GM12878 (cell line): ENCODE measurements around the gene PCDHA2. TPM values are rescaled to one million over a fixed set of nuclear protein-coding genes. Genes with fewer than 3 reads are reported as not detected.

Experiments used
- ATAC-seq: fragments of 200-7000 bp; cut with Tn5 transposase; 3 replicates; pipeline ENCODE4 v1.9.1; 2020; ENCODE audit warnings: mild to moderate bottlenecking, moderate library complexity
- Bru-seq: library from RNA; stranded (reverse); fragments of 400-500 nt; gene quantifications from one replicate; lab custom pipeline; 2021; lab: Mats Ljungman, UMichigan
- BruChase-seq, 2 experiments: library from RNA; stranded (reverse); fragments of 400-500 nt; gene quantifications; one replicate each; lab custom pipeline; 2021; lab: Mats Ljungman, UMichigan
- BruUV-seq: library from RNA; stranded (reverse); fragments of 400-500 nt; replicated peaks from 2 replicates; lab custom pipeline; 2021; lab: Mats Ljungman, UMichigan
- CTCF ChIA-PET: fragments of 300-600 bp; sonication (Branson Sonifier 250); formaldehyde crosslinking; extraction: SDS; loops from one replicate; lab custom pipeline; 2021; ENCODE audit warnings: inconsistent platforms; lab: Yijun Ruan, JAX
- POLR2A ChIA-PET: fragments of 350-600 bp; formaldehyde crosslinking; extraction: SDS; loops from one replicate; lab custom pipeline; 2021; ENCODE audit warnings: inconsistent platforms; lab: Charles Lee
- RAD21 ChIA-PET: fragments of 300-600 bp; sonication (Branson Sonifier 250); formaldehyde crosslinking; loops from one replicate; lab custom pipeline; 2023; ENCODE audit warnings: antibody characterized with exemption; ENCODE audit not compliant: unreplicated experiment; lab: Charles Lee
- SMC1A ChIA-PET: fragments of 300-600 bp; sonication (Branson Sonifier 250); formaldehyde crosslinking; loops from one replicate; lab custom pipeline; 2023; ENCODE audit not compliant: unreplicated experiment, uncharacterized antibody; lab: Charles Lee
- DNase-seq: peaks from one replicate; pipeline ENCODE4 v3.0.0-alpha.2; 2011; ENCODE audit warnings: low read depth, low spot score
- FAIRE-seq: peaks from 3 replicates; lab custom pipeline; 2011; peaks lifted over from hg19 to GRCh38; lab: Jason Lieb, UNC
- H2AFZ ChIP-seq: 2 replicates; pipeline ENCODE4 v1.6.0; 2011; ENCODE audit warnings: low read depth, low read length, control low read depth; ENCODE audit not compliant: control insufficient read depth
- H3K27ac ChIP-seq: 2 replicates; pipeline ENCODE4 v1.5.1; 2011; ENCODE audit warnings: control low read depth; ENCODE audit not compliant: control insufficient read depth, insufficient read depth
- H3K27me3 ChIP-seq, 2 experiments: replicated peaks in 1 of 2; 2 replicates each; pipeline versions ENCODE4 v1.6.0 to v1.6.1; 2011; ENCODE audit warnings: low read length in 1 of 2; ENCODE audit not compliant: control insufficient read depth in 2 of 2, insufficient read depth in 2 of 2
- H3K36me3 ChIP-seq, 2 experiments: 2 replicates each; pipeline ENCODE4 v1.5.1; 2011; ENCODE audit warnings: low read length in 1 of 2; ENCODE audit not compliant: control insufficient read depth in 2 of 2, insufficient read depth in 2 of 2
- H3K4me1 ChIP-seq: 2 replicates; pipeline ENCODE4 v1.6.1; 2011; ENCODE audit warnings: mild to moderate bottlenecking, low read length, moderate library complexity, mixed read lengths; ENCODE audit not compliant: control insufficient read depth, insufficient read depth
- H3K4me2 ChIP-seq: 2 replicates; pipeline ENCODE4 v1.6.0; 2011; ENCODE audit warnings: control low read depth; ENCODE audit not compliant: control insufficient read depth, insufficient read depth
- H3K4me3 ChIP-seq: fragments of 200-600 bp; sonication (generic); 2 replicates; pipeline ENCODE4 v1.5.1; 2016
- H3K79me2 ChIP-seq: 2 replicates; pipeline ENCODE4 v1.6.0; 2011; ENCODE audit warnings: low read length; ENCODE audit not compliant: control insufficient read depth, insufficient read depth
- H3K9ac ChIP-seq: 2 replicates; pipeline ENCODE4 v1.8.0; 2011; ENCODE audit warnings: low read length, control low read depth, mixed read lengths; ENCODE audit not compliant: control insufficient read depth, insufficient read depth
- H3K9me3 ChIP-seq: replicated peaks from 3 replicates; pipeline ENCODE4 v1.5.1; 2011; ENCODE audit warnings: mild to moderate bottlenecking, low read length; ENCODE audit not compliant: control insufficient read depth, insufficient read depth
- H4K20me1 ChIP-seq: 2 replicates; pipeline ENCODE4 v1.6.0; 2011; ENCODE audit not compliant: control insufficient read depth, insufficient read depth
- CBX3 ChIP-seq: fragments of 200-600 bp; sonication (generic); IDR thresholded peaks from 2 replicates; pipeline ENCODE4 v1.6.1; 2016; ENCODE audit warnings: low read depth, borderline replicate concordance
- CBX5 ChIP-seq: sonication (generic); IDR thresholded peaks from 2 replicates; pipeline ENCODE4 v1.6.1; 2016; ENCODE audit warnings: low read depth, moderate library complexity, mild to moderate bottlenecking, inconsistent platforms
- CHD4 ChIP-seq: fragments of 200-600 bp; sonication (generic); IDR thresholded peaks from 2 replicates; pipeline ENCODE4 v1.6.1; 2016; ENCODE audit warnings: mild to moderate bottlenecking
- CTCF ChIP-seq, 3 experiments: IDR thresholded peaks in 2 of 3; conservative IDR thresholded peaks in 1 of 3; 2 replicates each; pipeline ENCODE4 v1.5.1; 2011; ENCODE audit warnings: low read depth in 3 of 3, low read length in 3 of 3, mild to moderate bottlenecking in 3 of 3, control low read depth in 2 of 3, moderate library complexity in 2 of 3, inconsistent platforms in 1 of 3, mixed read lengths in 1 of 3; ENCODE audit not compliant: control insufficient read depth in 2 of 3, insufficient read depth in 1 of 3; ENCODE audit errors: extremely low read depth in 1 of 3
- ESRRA ChIP-seq: IDR thresholded peaks from 2 replicates; pipeline ENCODE4 v1.6.1; 2012; ENCODE audit warnings: mild to moderate bottlenecking, low read length, improper control_type of control experiment
- HDGF ChIP-seq: fragments of 450-650 bp; IDR thresholded peaks from 2 replicates; pipeline ENCODE4 v1.6.1; 2016; ENCODE audit warnings: antibody characterized with exemption
- KDM1A ChIP-seq: fragments of 200-600 bp; sonication (generic); IDR thresholded peaks from 2 replicates; pipeline ENCODE4 v1.6.1; 2016; ENCODE audit warnings: borderline replicate concordance
- NFIC ChIP-seq: IDR thresholded peaks from 2 replicates; pipeline ENCODE4 v1.6.1; 2012; ENCODE audit warnings: low read depth, mild to moderate bottlenecking, inconsistent platforms, low read length, moderate library complexity
- PKNOX1 ChIP-seq: fragments of 450-650 bp; IDR thresholded peaks from 2 replicates; pipeline ENCODE4 v1.6.1; 2016; ENCODE audit warnings: mild to moderate bottlenecking
- RB1 ChIP-seq: fragments of 450-650 bp; formaldehyde crosslinking; IDR thresholded peaks from 2 replicates; pipeline ENCODE4 v1.6.1; 2017; ENCODE audit warnings: mild to moderate bottlenecking, borderline replicate concordance
- SPI1 ChIP-seq: IDR thresholded peaks from 2 replicates; pipeline ENCODE4 v1.6.1; 2011; ENCODE audit warnings: low read depth, mild to moderate bottlenecking, low read length, moderate library complexity, borderline replicate concordance; ENCODE audit not compliant: insufficient read depth
- TCF3 ChIP-seq: IDR thresholded peaks from 2 replicates; pipeline ENCODE4 v1.6.1; 2012; ENCODE audit warnings: low read depth, mild to moderate bottlenecking, low read length, borderline replicate concordance; ENCODE audit not compliant: insufficient read depth
- YY1 ChIP-seq: IDR thresholded peaks from 2 replicates; pipeline ENCODE4 v1.6.1; 2011; ENCODE audit warnings: low read depth, mild to moderate bottlenecking, low read length
- ZBED1 ChIP-seq: IDR thresholded peaks from 2 replicates; pipeline ENCODE4 v1.6.1; 2016; ENCODE audit warnings: borderline replicate concordance
- ZNF207 ChIP-seq: fragments of 450-650 bp; IDR thresholded peaks from 2 replicates; pipeline ENCODE4 v1.6.1; 2014; ENCODE audit warnings: antibody characterized with exemption, mild to moderate bottlenecking, borderline replicate concordance
- WGBS: methylation state at CpG from one replicate; pipeline ENCODE4 v1.1.6; 2016; ENCODE audit warnings: low lambda C conversion rate; ENCODE audit not compliant: insufficient replicate concordance, insufficient coverage; ENCODE audit errors: missing lambda C conversion rate; 5-methylcytosine and 5-hydroxymethylcytosine counted together
- in situ Hi-C: fragments of 300-500 bp; cut with MboI; formaldehyde crosslinking; loops from 9 replicates; pipeline ENCODE4 v1.14.3; 2018; ENCODE audit warnings: mixed read lengths
- intact Hi-C: fragments of 100-400 bp; cut with micrococcal nuclease; formaldehyde crosslinking; loops from one replicate; pipeline ENCODE4 v1.14.2; 2022; ENCODE audit not compliant: unreplicated experiment
- long read RNA-seq, 2 experiments: library from polyadenylated mRNA; unstranded; transcript quantifications; one replicate each; pipeline ENCODE4 v2.0.0, GENCODE V29; 2019 to 2020
- polyA minus RNA-seq, 3 experiments: library from RNA; depleted of rRNA, polyadenylated mRNA; stranded (reverse); fragments of >200 nt; gene quantifications; 2 replicates each; pipeline ENCODE4 v1.2.3, GENCODE V29; 2011
- polyA plus RNA-seq, 11 experiments: library from polyadenylated mRNA; depleted of rRNA in 4 of 11; unstranded in 6 of 11; stranded (reverse) in 5 of 11; fragments of >200 nt; fragmentation: Nextera tagmentation in 4 of 11; fragmentation: Illumina TruSeq in 1 of 11; extraction: Ambion mirVana in 4 of 11; extraction: Trizol in 1 of 11; gene quantifications; 1 replicate in 1 of 11; 2 replicates in 10 of 11; pipeline versions ENCODE4 v1.2.1 to v1.2.3, GENCODE V29; 2011 to 2016; ENCODE audit warnings: inconsistent platforms in 2 of 11, missing spikeins in 2 of 11, low read depth in 1 of 11
- total RNA-seq, 4 experiments: library from RNA; depleted of rRNA in 3 of 4; stranded (reverse); fragments of >200 nt in 3 of 4; fragmentation: Illumina TruSeq in 1 of 4; extraction: Trizol in 1 of 4; gene quantifications; 2 replicates each; pipeline versions ENCODE4 v1.2.1 to v1.2.3, GENCODE V29; 2013 to 2021
- TF ChIP-seq, protein P1 (sequence below): fragments of 450-650 bp; IDR thresholded peaks from 2 replicates; pipeline ENCODE4 v1.6.1; 2017; ENCODE audit warnings: antibody characterized with exemption, mild to moderate bottlenecking, moderate library complexity

PCDHA2 gene
- not detected in 2 replicates for total RNA-seq (2013; cell fraction: nucleolus; rRNA removed)
- total RNA-seq (2014; rRNA removed) (0.06 TPM in 1 of 2 replicates, not detected in the other), total RNA-seq (2014; rRNA removed; fragmentation: Illumina TruSeq; extraction: Trizol) (not detected in 2 replicates), total RNA-seq (2021) (not detected in 2 replicates), polyA plus RNA-seq (2011; rRNA removed) (not detected in 2 replicates), polyA plus RNA-seq (2014; fragmentation: Illumina TruSeq; extraction: Trizol) (not detected in 2 replicates), polyA plus RNA-seq (2014; fragmentation: Nextera tagmentation; extraction: Ambion mirVana) (not detected), polyA plus RNA-seq (2014; rRNA removed) (not detected in 2 replicates), polyA plus RNA-seq (2016; fragmentation: Nextera tagmentation; extraction: Ambion mirVana) (under 1 TPM in 1 of 2 experiments, not detected in 1; 0.04 TPM), polyA minus RNA-seq (2011; rRNA and poly(A)+ RNA removed) (not detected in 2 replicates), Bru-seq, nascent RNA (not detected), BruChase-seq, experiment 1, labeled RNA remaining after a 6-hour chase (not detected), BruChase-seq, experiment 2, labeled RNA remaining after a 2-hour chase (not detected)
- polyA plus RNA-seq (2011; ENCODE audit: low read depth) = not detected
- polyA plus RNA-seq (2011; cell fraction: cytosol; rRNA removed) = not detected in 2 replicates
- not detected in 2 replicates for polyA plus RNA-seq (2011; cell fraction: nucleus; rRNA removed)
- polyA plus RNA-seq (2012) = 0.07 and 0.20 TPM in 2 replicates
- polyA minus RNA-seq (2011; cell fraction: cytosol; rRNA and poly(A)+ RNA removed) = not detected in 2 replicates
- not detected in 2 replicates for polyA minus RNA-seq (2011; cell fraction: nucleus; rRNA and poly(A)+ RNA removed)
- long read RNA-seq, experiment 1 = 0 reads
- long read RNA-seq, experiment 2 = 0 reads

GRCh38 chr5:140794595-140795258 lies at the start of gene PCDHA2:
TSS of gene PCDHA2 (plus strand) at chr5:140794852.
- no peak for TF ChIP-seq CBX3
- no peak for TF ChIP-seq TCF3
- no peak for TF ChIP-seq YY1
- no peak for TF ChIP-seq HDGF
- TF ChIP-seq CHD4 = no peak
- TF ChIP-seq SPI1 = no peak
- TF ChIP-seq RB1 = no peak
- TF ChIP-seq NFIC = no peak
- no peak; a peak in 1 of 6 replicates for TF ChIP-seq CTCF (IDR thresholded peaks at IDR 0.05 in 2 of 3, conservative IDR thresholded peaks at IDR 0.05 in 1 of 3; ENCODE audit: control insufficient read depth in 2 of 3, extremely low read depth in 1 of 3, insufficient read depth in 1 of 3, low read depth in 3 of 3, low read length in 3 of 3)
- no peak for TF ChIP-seq ZNF207
- TF ChIP-seq ESRRA = no peak
- TF ChIP-seq ZBED1 = no peak
- no peak for TF ChIP-seq CBX5
- no peak for TF ChIP-seq PKNOX1
- no peak for TF ChIP-seq KDM1A
- TF ChIP-seq, protein P1, sequence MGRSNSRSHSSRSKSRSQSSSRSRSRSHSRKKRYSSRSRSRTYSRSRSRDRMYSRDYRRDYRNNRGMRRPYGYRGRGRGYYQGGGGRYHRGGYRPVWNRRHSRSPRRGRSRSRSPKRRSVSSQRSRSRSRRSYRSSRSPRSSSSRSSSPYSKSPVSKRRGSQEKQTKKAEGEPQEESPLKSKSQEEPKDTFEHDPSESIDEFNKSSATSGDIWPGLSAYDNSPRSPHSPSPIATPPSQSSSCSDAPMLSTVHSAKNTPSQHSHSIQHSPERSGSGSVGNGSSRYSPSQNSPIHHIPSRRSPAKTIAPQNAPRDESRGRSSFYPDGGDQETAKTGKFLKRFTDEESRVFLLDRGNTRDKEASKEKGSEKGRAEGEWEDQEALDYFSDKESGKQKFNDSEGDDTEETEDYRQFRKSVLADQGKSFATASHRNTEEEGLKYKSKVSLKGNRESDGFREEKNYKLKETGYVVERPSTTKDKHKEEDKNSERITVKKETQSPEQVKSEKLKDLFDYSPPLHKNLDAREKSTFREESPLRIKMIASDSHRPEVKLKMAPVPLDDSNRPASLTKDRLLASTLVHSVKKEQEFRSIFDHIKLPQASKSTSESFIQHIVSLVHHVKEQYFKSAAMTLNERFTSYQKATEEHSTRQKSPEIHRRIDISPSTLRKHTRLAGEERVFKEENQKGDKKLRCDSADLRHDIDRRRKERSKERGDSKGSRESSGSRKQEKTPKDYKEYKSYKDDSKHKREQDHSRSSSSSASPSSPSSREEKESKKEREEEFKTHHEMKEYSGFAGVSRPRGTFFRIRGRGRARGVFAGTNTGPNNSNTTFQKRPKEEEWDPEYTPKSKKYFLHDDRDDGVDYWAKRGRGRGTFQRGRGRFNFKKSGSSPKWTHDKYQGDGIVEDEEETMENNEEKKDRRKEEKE = no peak
- Histone ChIP-seq H2AFZ (no peak within 1 kb of the TSS), H3K9me3 (no peaks in the 10 kb centered on the region; the same call in 2 of the 3 replicates), H3K4me3 (no peak within 1 kb of the TSS), H3K27me3 (no peaks in the 10 kb centered on the region), H3K9ac (no peak within 1 kb of the TSS), H4K20me1 (no peaks in the 10 kb centered on the region), H3K79me2 (no peaks in the 10 kb centered on the region), H3K27ac (no peak within 1 kb of the TSS), H3K4me2 (no peak within 1 kb of the TSS), H3K36me3 (no peaks in the 10 kb centered on the region), H3K4me1 (no peaks in the 10 kb centered on the region)
- SMC1A ChIA-PET = no interaction called here
- no TSS peak for BruUV-seq
- in situ Hi-C loops (no loop called here), intact Hi-C loops (no loop called here)
- CTCF ChIA-PET = interaction anchor here (1.0 kb wide), 1 partner anchor 9 kb away, joined by 3 read pairs; the partner anchor contains the start of gene PCDHA1
- POLR2A ChIA-PET = no interaction called here
- DNase-seq = no peak
- RAD21 ChIA-PET = no interaction called here
- ATAC-seq = no peak
- no peak for FAIRE-seq
- WGBS = 63% methylated on average over 27 of the region's 27 CpGs
